Measurements from ENCODE around the gene ST3GAL4. TPM values are rescaled to one million over a fixed set of nuclear protein-coding genes. Genes with fewer than 3 reads are reported as not detected.

ST3GAL4 gene
- total and polyA plus RNA-seq, 10 of the 15 experiments (the other 5 are each of a cell fraction or from before 2014, with no cell fraction given) = 3.8 to 8.1 (median 6.5) TPM; not detected in 2

DNA sequence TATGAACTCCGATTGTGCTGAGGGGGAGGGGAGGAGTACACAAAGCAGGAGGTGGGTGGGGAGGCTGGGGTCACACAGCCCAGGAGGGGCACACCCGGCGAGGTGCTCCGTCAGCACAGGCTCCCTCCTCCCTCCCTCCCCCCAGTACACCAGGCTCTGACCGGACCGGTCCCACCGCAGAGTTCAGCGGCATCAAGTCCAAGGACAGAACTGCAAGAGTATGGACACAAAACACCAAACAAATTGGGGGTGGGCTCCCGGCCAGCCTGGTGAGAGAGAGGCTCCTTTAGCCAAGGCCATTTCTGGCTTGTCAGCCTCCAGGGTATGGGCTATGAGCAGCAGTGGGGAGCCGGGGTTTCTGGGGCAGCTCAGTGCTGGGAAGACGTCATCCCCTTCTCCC lies 68.3 kb downstream of the ST3GAL4 start (continued):
- TF ChIP-seq ZBTB4 (CRISPR knock-in tag; IDR thresholded peaks at IDR 0.05) = no peak

GRCh38 chr11:126424471-126425039 lies 69.1 kb downstream of the ST3GAL4 start:
- ChIA-PET POLR2A (interaction anchor here (0.6 kb wide), 2 partner anchors 112 to 1245 kb away, joined by 3 to 5 read pairs; no protein-coding TSS in a partner anchor), SMC1A (ENCODE audit: uncharacterized antibody, unreplicated experiment) (no interaction called here), CTCF (interaction anchor here (1.1 kb wide), 1 partner anchor 16 kb away, joined by 3 read pairs; no protein-coding TSS in a partner anchor), RAD21 (ENCODE audit: unreplicated experiment) (interaction anchor here (0.7 to 0.8 kb wide), 2 partner anchors 56 to 115 kb away, joined by 3 read pairs; no protein-coding TSS in a partner anchor)
- Histone ChIP-seq H4K20me1 (ENCODE audit: control insufficient read depth, insufficient read depth) (no peaks in the 10 kb centered on the region), H3K79me2 (ENCODE audit: control insufficient read depth, insufficient read depth, low read length) (no peaks in the 10 kb centered on the region), H3K9me3 (replicated peaks; ENCODE audit: control insufficient read depth, insufficient read depth, low read length) (no peaks in the 10 kb centered on the region; the same call in 2 of the 3 replicates), H3K4me2 (ENCODE audit: control insufficient read depth, insufficient read depth) (no peak overlapping the region), H3K36me3 (ENCODE audit: control insufficient read depth in 2 of 2, insufficient read depth in 2 of 2, low read length in 1 of 2) (no peaks in the 10 kb centered on the region), H3K4me3 (no peak overlapping the region), H3K27me3 (replicated peaks in 1 of 2; ENCODE audit: control insufficient read depth in 2 of 2, insufficient read depth in 2 of 2, low read length in 1 of 2) (no peaks in the 10 kb centered on the region), H3K27ac (ENCODE audit: control insufficient read depth, insufficient read depth) (no peak overlapping the region), H3K9ac (ENCODE audit: control insufficient read depth, insufficient read depth, low read length) (no peak overlapping the region), H3K4me1 (ENCODE audit: control insufficient read depth, insufficient read depth, low read length) (peaks cover 21% of the 10 kb centered on the region), H2AFZ (ENCODE audit: control insufficient read depth, low read depth, low read length) (no peak overlapping the region)
- FAIRE-seq (no peak), DNase-seq (ENCODE audit: low read depth, low spot score) (no peak), ATAC-seq (no peak)
- in situ Hi-C loops (cut with MboI) (no loop called here), intact Hi-C loops (cut with micrococcal nuclease; ENCODE audit: unreplicated experiment) (no loop called here)
- WGBS (ENCODE audit: insufficient coverage, insufficient replicate concordance, low lambda C conversion rate, missing lambda C conversion rate) = 63% methylated on average over 25 of the region's 30 CpGs
- TF ChIP-seq, protein P1, sequence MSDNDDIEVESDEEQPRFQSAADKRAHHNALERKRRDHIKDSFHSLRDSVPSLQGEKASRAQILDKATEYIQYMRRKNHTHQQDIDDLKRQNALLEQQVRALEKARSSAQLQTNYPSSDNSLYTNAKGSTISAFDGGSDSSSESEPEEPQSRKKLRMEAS (IDR thresholded peaks at IDR 0.05; ENCODE audit: low read depth, low read length) = no peak
- TF ChIP-seq ESRRA (IDR thresholded peaks at IDR 0.05; ENCODE audit: low read length) (no peak), STAT3 (IDR thresholded peaks at IDR 0.05; ENCODE audit: low read depth, low read length) (no peak), TAF1 (IDR thresholded peaks at IDR 0.05; ENCODE audit: borderline replicate concordance, low read depth, low read length) (no peak), MXI1 (IDR thresholded peaks at IDR 0.05; ENCODE audit: low read depth, low read length) (no peak), RELA (IDR thresholded peaks at IDR 0.05; ENCODE audit: borderline replicate concordance, partially characterized antibody) (no peak), E2F4 (IDR thresholded peaks at IDR 0.05; ENCODE audit: low read depth, low read length) (no peak), NBN (IDR thresholded peaks at IDR 0.05) (no peak)
- BruUV-seq (replicated peaks) = no TSS peak

All from GM12878 (cell line).